ENCODE data around the gene AFF3. TPM values are rescaled to one million over a fixed set of nuclear protein-coding genes. Genes with fewer than 3 reads are reported as not detected.

Gene AFF3
- total RNA-seq, 1 experiment from 2014 or later = 0.61 TPM

DNA sequence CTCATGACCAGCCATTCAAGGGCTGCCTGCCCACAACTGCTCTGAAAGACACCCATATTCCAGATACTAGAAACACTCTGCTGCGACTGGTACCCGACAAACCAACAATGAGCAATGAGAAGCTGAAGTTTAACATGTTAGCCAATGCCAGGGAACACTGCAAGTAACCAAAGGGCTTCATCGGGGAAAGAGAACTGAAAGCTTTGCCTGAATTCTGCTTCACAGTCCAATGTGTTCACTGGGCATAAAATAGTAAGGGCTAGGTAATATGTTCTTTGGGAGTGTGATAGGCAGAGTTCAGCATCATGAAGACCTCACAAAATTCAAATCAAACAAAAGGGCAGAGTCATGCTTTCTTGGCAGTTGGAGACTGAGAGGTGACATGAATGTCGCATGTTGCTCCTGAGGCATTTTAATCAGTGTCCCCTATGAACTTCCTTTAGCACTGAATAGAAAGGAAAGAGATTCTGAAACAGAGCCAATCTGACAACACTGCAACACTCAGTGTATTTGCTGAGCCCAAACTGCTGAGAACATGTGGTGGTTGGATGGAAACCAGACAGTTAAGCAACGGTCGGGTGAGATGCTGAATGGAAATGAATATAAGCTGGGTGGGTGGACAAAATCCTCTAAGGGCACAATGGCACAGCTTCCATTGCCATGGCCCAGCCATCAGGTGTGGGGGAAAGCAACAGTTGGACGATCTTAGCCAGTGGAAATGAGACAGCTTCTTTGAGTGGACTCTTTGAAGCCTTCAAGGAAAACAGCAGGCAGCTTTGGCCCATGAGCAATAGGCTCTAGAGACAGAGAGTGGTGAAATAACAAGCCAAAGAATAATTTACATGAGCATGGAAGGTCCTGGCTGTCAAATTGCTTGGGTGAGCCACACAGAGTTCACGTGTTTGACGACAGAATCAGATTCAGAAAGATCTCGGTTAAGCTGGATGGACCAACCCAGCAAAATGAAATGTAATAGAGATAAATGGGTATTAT lies 277.5 kb downstream of the AFF3 start:
- POLR2A ChIA-PET = no interaction called here
- H3K4me2 ChIP-seq (ENCODE audit: low read length) = no peak overlapping the region
- H3K4me1 ChIP-seq (ENCODE audit: control insufficient read depth in 1 of 2, insufficient read depth in 2 of 2, low read length in 2 of 2) = no peaks in the 10 kb centered on the region
- H3K9me3 ChIP-seq (ENCODE audit: control insufficient read depth in 1 of 2, insufficient read depth in 1 of 2, low read depth in 1 of 2, low read length in 2 of 2) = no peaks in the 10 kb centered on the region
- ATAC-seq = no peak
- CTCF ChIA-PET = no interaction called here
- no peak for DNase-seq (ENCODE audit: low read depth, low spot score)
- no peaks in the 10 kb centered on the region for H3K36me3 ChIP-seq (ENCODE audit: control insufficient read depth in 1 of 2, insufficient read depth in 2 of 2, low read length in 2 of 2)
- RAD21 ChIA-PET (ENCODE audit: low non-redundant PET in 1 of 2, low total read pairs in 2 of 2, uncharacterized antibody in 2 of 2, unreplicated experiment in 2 of 2) = no interaction called here
- peaks cover 63% of the 10 kb centered on the region for H3K27me3 ChIP-seq (ENCODE audit: insufficient read depth, low read length)
- TF ChIP-seq EZH2 (IDR thresholded peaks at IDR 0.05) = 0 out of 2 replicates have a peak, but pooled peaks have one; percentile 43
- TF ChIP-seq TCF7L2 (IDR thresholded peaks at IDR 0.05; ENCODE audit: borderline replicate concordance, extremely low read depth, insufficient read depth, insufficient read length) = no peak
- TF ChIP-seq SP1 (IDR thresholded peaks at IDR 0.05; ENCODE audit: low read depth) = no peak
- H3K27ac ChIP-seq (ENCODE audit: low read depth, low read length) = no peak overlapping the region
- H2AFZ ChIP-seq (ENCODE audit: low read depth, low read length, poor library complexity, severe bottlenecking) = no peak overlapping the region
- H3K9ac ChIP-seq (ENCODE audit: low read length) = no peak overlapping the region
- H4K20me1 ChIP-seq (ENCODE audit: insufficient read depth) = no peaks in the 10 kb centered on the region
- no peak overlapping the region for H3K4me3 ChIP-seq (replicated peaks in 1 of 2; ENCODE audit: low read depth in 1 of 2, low read length in 2 of 2)
- no peaks in the 10 kb centered on the region for H3K79me2 ChIP-seq (ENCODE audit: insufficient read depth, low read length)
- intact Hi-C loops (cut with micrococcal nuclease) = no loop called here
- BruUV-seq (replicated peaks) = no TSS peak
- no peaks in the 10 kb centered on the region for H3K9me2 ChIP-seq (ENCODE audit: insufficient read depth)

DNA sequence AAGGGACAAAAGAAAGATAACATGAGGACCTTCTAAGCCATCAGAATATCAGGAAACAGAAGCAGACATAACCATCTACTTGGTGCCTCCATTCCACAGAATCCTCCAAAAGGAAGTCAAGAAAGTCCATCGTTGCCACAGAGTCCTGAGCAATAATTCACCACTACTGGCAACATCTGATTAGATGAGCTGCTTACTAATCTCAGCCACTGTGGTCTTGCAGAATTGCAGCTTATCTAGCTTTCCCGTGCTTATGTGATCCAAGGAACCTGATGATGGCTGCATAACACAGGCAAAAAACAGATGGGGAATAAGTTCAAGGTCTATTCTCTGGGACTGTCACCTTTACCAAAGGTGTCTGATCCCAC lies 278.5 kb downstream of the AFF3 start:
- POLR2A ChIA-PET = no interaction called here
- BruUV-seq (replicated peaks) = no TSS peak
- intact Hi-C loops (cut with micrococcal nuclease) = no loop called here
- H3K79me2 ChIP-seq (ENCODE audit: insufficient read depth, low read length) = no peaks in the 10 kb centered on the region
- RAD21 ChIA-PET (ENCODE audit: low non-redundant PET in 1 of 2, low total read pairs in 2 of 2, uncharacterized antibody in 2 of 2, unreplicated experiment in 2 of 2) = no interaction called here
- H3K27me3 ChIP-seq (ENCODE audit: insufficient read depth, low read length) = peaks cover 72% of the 10 kb centered on the region
- H3K9ac ChIP-seq (ENCODE audit: low read length) = no peak overlapping the region
- no peaks in the 10 kb centered on the region for H3K9me2 ChIP-seq (ENCODE audit: insufficient read depth)
- H2AFZ ChIP-seq (ENCODE audit: low read depth, low read length, poor library complexity, severe bottlenecking) = no peak overlapping the region
- CTCF ChIA-PET = no interaction called here
- H3K27ac ChIP-seq (ENCODE audit: low read depth, low read length) = no peak overlapping the region
- DNase-seq (ENCODE audit: low read depth, low spot score) (no peak), ATAC-seq (no peak)
- H3K4me3 ChIP-seq (replicated peaks in 1 of 2; ENCODE audit: low read depth in 1 of 2, low read length in 2 of 2) = no peak overlapping the region
- TF ChIP-seq SRF (IDR thresholded peaks at IDR 0.05; ENCODE audit: low read depth) = no peak
- TF ChIP-seq RAD21 (IDR thresholded peaks at IDR 0.05; ENCODE audit: low read depth) = no peak
- H3K4me1 ChIP-seq (ENCODE audit: control insufficient read depth in 1 of 2, insufficient read depth in 2 of 2, low read length in 2 of 2) = no peaks in the 10 kb centered on the region
- H3K9me3 ChIP-seq (ENCODE audit: control insufficient read depth in 1 of 2, insufficient read depth in 1 of 2, low read depth in 1 of 2, low read length in 2 of 2) = no peaks in the 10 kb centered on the region
- H3K4me2 ChIP-seq (ENCODE audit: low read length) = no peak overlapping the region
- H4K20me1 ChIP-seq (ENCODE audit: insufficient read depth) = no peaks in the 10 kb centered on the region
- no peaks in the 10 kb centered on the region for H3K36me3 ChIP-seq (ENCODE audit: control insufficient read depth in 1 of 2, insufficient read depth in 2 of 2, low read length in 2 of 2)

Data from HCT116 (cell line).